Caco-2 (cell line): ENCODE results near the gene PPP1R3F. TPM values are rescaled to one million over a fixed set of nuclear protein-coding genes. Genes with fewer than 3 reads are reported as not detected.

Experiments
- BruUV-seq: library from RNA; stranded (reverse); fragments of 400-500 nt; replicated peaks from 2 replicates; lab custom pipeline; 2021; lab: Mats Ljungman, UMichigan
- CTCF ChIA-PET: fragments of 300-600 bp; sonication (Branson Sonifier 250); formaldehyde crosslinking; loops from one replicate; lab custom pipeline; 2022; ENCODE audit warnings: antibody characterized with exemption; lab: Charles Lee
- POLR2A ChIA-PET: fragments of 300-600 bp; sonication (Branson Sonifier 250); formaldehyde crosslinking; loops from one replicate; lab custom pipeline; 2022; ENCODE audit warnings: antibody characterized with exemption; lab: Charles Lee
- DNase-seq, 2 experiments: peaks; one replicate each; pipeline versions ENCODE4 v3.0.0 to v3.0.0-alpha.2; 2020 to 2022
- H3K27me3 ChIP-seq: replicated peaks from 2 replicates; pipeline ENCODE4 v1.6.0; 2011; ENCODE audit warnings: low read length; ENCODE audit not compliant: control insufficient read depth, insufficient read depth
- H3K36me3 ChIP-seq: 2 replicates; pipeline ENCODE4 v1.5.1; 2011; ENCODE audit warnings: low read length; ENCODE audit not compliant: control insufficient read depth, insufficient read depth
- H3K4me1 ChIP-seq: fragments of 250-450 bp; sonication (Bioruptor Pico); 2 replicates; pipeline ENCODE4 v1.5.1; 2020; ENCODE audit warnings: mild to moderate bottlenecking
- H3K4me3 ChIP-seq: 2 replicates; pipeline ENCODE4 v1.5.1; 2011; ENCODE audit warnings: low read depth, mild to moderate bottlenecking, control low read depth, low read length
- H3K9me3 ChIP-seq: fragments of 250-450 bp; sonication (Bioruptor Pico); 2 replicates; pipeline ENCODE4 v1.5.1; 2020; ENCODE audit warnings: mild to moderate bottlenecking, moderate library complexity
- H3K27ac Mint-ChIP-seq: one replicate; pipeline ENCODE4 v1.8.0; 2022; ENCODE audit warnings: mixed read lengths; ENCODE audit not compliant: unreplicated experiment
- H3K27me3 Mint-ChIP-seq: one replicate; pipeline ENCODE4 v1.8.0; 2022; ENCODE audit warnings: mixed read lengths; ENCODE audit not compliant: insufficient read depth, unreplicated experiment
- H3K36me3 Mint-ChIP-seq: one replicate; pipeline ENCODE4 v1.8.0; 2022; ENCODE audit warnings: mild to moderate bottlenecking, mixed read lengths; ENCODE audit not compliant: insufficient read depth, unreplicated experiment
- H3K4me1 Mint-ChIP-seq: one replicate; pipeline ENCODE4 v1.8.0; 2022; ENCODE audit warnings: low read depth, mixed read lengths; ENCODE audit not compliant: unreplicated experiment
- H3K4me3 Mint-ChIP-seq: one replicate; pipeline ENCODE4 v1.8.0; 2022; ENCODE audit warnings: mild to moderate bottlenecking, moderate library complexity, mixed read lengths; ENCODE audit not compliant: unreplicated experiment
- H3K9me3 Mint-ChIP-seq: one replicate; pipeline ENCODE4 v1.8.0; 2022; ENCODE audit warnings: mixed read lengths; ENCODE audit not compliant: unreplicated experiment
- CTCF ChIP-seq, 2 experiments: fragments of 200-600 bp in 1 of 2; IDR thresholded peaks; 1 replicate in 1 of 2; 2 replicates in 1 of 2; pipeline versions ENCODE4 v1.5.1 to v1.8.0; 2011 to 2022; ENCODE audit warnings: antibody characterized with exemption in 1 of 2, control low read depth in 1 of 2, inconsistent platforms in 1 of 2, low read depth in 1 of 2, low read length in 1 of 2, mild to moderate bottlenecking in 1 of 2, moderate library complexity in 1 of 2; ENCODE audit not compliant: insufficient read depth in 1 of 2, severe bottlenecking in 1 of 2, unreplicated experiment in 1 of 2
- intact Hi-C: fragments of 100-400 bp; cut with micrococcal nuclease; formaldehyde crosslinking; loops from one replicate; pipeline ENCODE4 v1.10.0; 2022; ENCODE audit not compliant: unreplicated experiment
- total RNA-seq: library from RNA; stranded (reverse); gene quantifications from 2 replicates; pipeline ENCODE4 v1.2.3, GENCODE V29; 2022

Gene PPP1R3F
- total RNA-seq, 1 experiment from 2014 or later: 3.9 TPM

- intact Hi-C loops: no loop called here
- Mint-ChIP-seq H3K4me1 (no peaks in the 10 kb centered on the region), H3K36me3 (no peaks in the 10 kb centered on the region), H3K4me3 (no peak overlapping the region), H3K27me3 (peaks cover 7% of the 10 kb centered on the region), H3K27ac (no peak overlapping the region), H3K9me3 (no peaks in the 10 kb centered on the region)
- no TSS peak for BruUV-seq
- no peak overlapping the region for H3K4me3 ChIP-seq
- POLR2A ChIA-PET: no interaction called here
- H3K4me1 ChIP-seq: no peaks in the 10 kb centered on the region
- DNase-seq: no peak
- no peaks in the 10 kb centered on the region for H3K36me3 ChIP-seq
- no peaks in the 10 kb centered on the region for H3K9me3 ChIP-seq
- TF ChIP-seq CTCF (IDR thresholded peaks at IDR 0.05; ENCODE audit: insufficient read depth in 1 of 2, low read depth in 1 of 2, low read length in 1 of 2, severe bottlenecking in 1 of 2, unreplicated experiment in 1 of 2): no peak
- no peaks in the 10 kb centered on the region for H3K27me3 ChIP-seq
- CTCF ChIA-PET: no interaction called here
Observed at GRCh38 chrX:49221868-49222267, 47.7 kb upstream of the PPP1R3F start.

- ChIA-PET CTCF (no interaction called here), POLR2A (no interaction called here)
- Mint-ChIP-seq H3K27me3 (peaks cover 6% of the 10 kb centered on the region), H3K36me3 (no peaks in the 10 kb centered on the region), H3K4me3 (no peak overlapping the region), H3K4me1 (no peaks in the 10 kb centered on the region), H3K27ac (no peak overlapping the region), H3K9me3 (no peaks in the 10 kb centered on the region)
- H3K27me3 ChIP-seq: no peaks in the 10 kb centered on the region
- no peaks in the 10 kb centered on the region for H3K9me3 ChIP-seq
- no TSS peak for BruUV-seq
- no peak for DNase-seq
- intact Hi-C loops: no loop called here
- H3K36me3 ChIP-seq: no peaks in the 10 kb centered on the region
- H3K4me3 ChIP-seq: no peak overlapping the region
- no peak for TF ChIP-seq CTCF (IDR thresholded peaks at IDR 0.05; ENCODE audit: insufficient read depth in 1 of 2, low read depth in 1 of 2, low read length in 1 of 2, severe bottlenecking in 1 of 2, unreplicated experiment in 1 of 2)
- H3K4me1 ChIP-seq: no peaks in the 10 kb centered on the region
Observed at GRCh38 chrX:49225858-49226257, 43.7 kb upstream of the PPP1R3F start.

GRCh38 chrX:49226946-49227345 lies 42.6 kb upstream of the PPP1R3F start:
- CTCF ChIA-PET: no interaction called here

More at GRCh38 chrX:49226946-49227345, 42.6 kb upstream of the PPP1R3F start:
- BruUV-seq: no TSS peak
- no peak for DNase-seq
- TF ChIP-seq CTCF (IDR thresholded peaks at IDR 0.05; ENCODE audit: insufficient read depth in 1 of 2, low read depth in 1 of 2, low read length in 1 of 2, severe bottlenecking in 1 of 2, unreplicated experiment in 1 of 2): no peak
- Histone ChIP-seq H3K27me3 (no peaks in the 10 kb centered on the region), H3K4me3 (no peak overlapping the region), H3K4me1 (no peaks in the 10 kb centered on the region), H3K36me3 (no peaks in the 10 kb centered on the region), H3K9me3 (no peaks in the 10 kb centered on the region)
- no peaks in the 10 kb centered on the region for H3K36me3 Mint-ChIP-seq
- no peak overlapping the region for H3K27ac Mint-ChIP-seq
- POLR2A ChIA-PET: interaction anchor here (0.6 kb wide), 1 partner anchor 36 kb away, joined by 3 read pairs; no protein-coding TSS in a partner anchor
- no peak overlapping the region for H3K4me3 Mint-ChIP-seq
- H3K9me3 Mint-ChIP-seq: no peaks in the 10 kb centered on the region
- no peaks in the 10 kb centered on the region for H3K4me1 Mint-ChIP-seq
- intact Hi-C loops: no loop called here
- H3K27me3 Mint-ChIP-seq: peaks cover 5% of the 10 kb centered on the region
